Glutamatergic neuron (in vitro differentiated cells): ENCODE results near the gene CDK5RAP1. TPM values are rescaled to one million over a fixed set of nuclear protein-coding genes. Genes with fewer than 3 reads are reported as not detected.

Source experiments
- DNase-seq: peaks from one replicate; pipeline ENCODE4 v3.0.0; 2022
- H3K27ac Mint-ChIP-seq: one replicate; pipeline ENCODE4 v1.8.0; 2020; ENCODE audit warnings: mild to moderate bottlenecking, mixed read lengths, inconsistent platforms; ENCODE audit not compliant: unreplicated experiment
- H3K27me3 Mint-ChIP-seq: one replicate; pipeline ENCODE4 v1.8.0; 2020; ENCODE audit warnings: mild to moderate bottlenecking, moderate library complexity, mixed read lengths, inconsistent platforms; ENCODE audit not compliant: unreplicated experiment
- H3K36me3 Mint-ChIP-seq: one replicate; pipeline ENCODE4 v1.8.0; 2020; ENCODE audit warnings: mild to moderate bottlenecking, mixed read lengths, inconsistent platforms; ENCODE audit not compliant: unreplicated experiment
- H3K4me1 Mint-ChIP-seq: one replicate; pipeline ENCODE4 v1.8.0; 2020; ENCODE audit warnings: mild to moderate bottlenecking, low read depth, mixed read lengths, inconsistent platforms; ENCODE audit not compliant: unreplicated experiment
- H3K4me3 Mint-ChIP-seq: one replicate; pipeline ENCODE4 v1.8.0; 2020; ENCODE audit warnings: mild to moderate bottlenecking, mixed read lengths, inconsistent platforms; ENCODE audit not compliant: unreplicated experiment
- H3K9me3 Mint-ChIP-seq: one replicate; pipeline ENCODE4 v1.8.0; 2020; ENCODE audit warnings: mild to moderate bottlenecking, moderate library complexity, mixed read lengths, inconsistent platforms; ENCODE audit not compliant: unreplicated experiment
- CTCF ChIP-seq: fragments of 200-600 bp; sonication (generic); IDR thresholded peaks from one replicate; pipeline ENCODE4 v1.5.0; 2021; ENCODE audit not compliant: partially characterized antibody, unreplicated experiment
- long read RNA-seq: library from polyadenylated mRNA; unstranded; transcript quantifications from one replicate; pipeline ENCODE4 v2.0.0, GENCODE V29; 2020; ENCODE audit not compliant: unreplicated experiment
- total RNA-seq: library from RNA; stranded (reverse); fragmentation: NEBNext Ultra II Directional; extraction: Animal tissue kit (Norgen Biotek cat#: 25700); gene quantifications from one replicate; pipeline ENCODE4 v1.2.1, GENCODE V29; 2021; ENCODE audit not compliant: unreplicated experiment

CDK5RAP1 gene
- 30.9 TPM for total RNA-seq
- long read RNA-seq, transcript CDK5RAP1-202 (14 exons, 2,122 nt) = major isoform, 19 of 31 reads
- long read RNA-seq, partial matches to known transcripts = 1 of 31 reads
- long read RNA-seq, other reads (novel, unspliced or antisense) = 10 of 31 reads

GRCh38 chr20:33401184-33401920 lies at the start of gene CDK5RAP1:
CDK5RAP1 (minus strand) TSS chr20:33401519; CDS start chr20:33397064, 4,455 bp downstream.
- peaks cover 4% of the 10 kb centered on the region for H3K27me3 Mint-ChIP-seq
- H3K27ac Mint-ChIP-seq = peak within 1 kb of the TSS; percentile 60
- no peaks in the 10 kb centered on the region for H3K36me3 Mint-ChIP-seq
- DNase-seq = peak; percentile 85
- no peaks in the 10 kb centered on the region for H3K9me3 Mint-ChIP-seq
- H3K4me1 Mint-ChIP-seq = peaks cover 6% of the 10 kb centered on the region
- TF ChIP-seq CTCF = no peak
- peak within 1 kb of the TSS; percentile 96 for H3K4me3 Mint-ChIP-seq

- peaks cover 1% of the 10 kb centered on the region for H3K4me1 Mint-ChIP-seq
- H3K27ac Mint-ChIP-seq = no peak overlapping the region
- TF ChIP-seq CTCF = no peak
- no peaks in the 10 kb centered on the region for H3K27me3 Mint-ChIP-seq
- peaks cover 2% of the 10 kb centered on the region for H3K9me3 Mint-ChIP-seq
- DNase-seq = no peak
- peaks cover 5% of the 10 kb centered on the region for H3K36me3 Mint-ChIP-seq
- H3K4me3 Mint-ChIP-seq = no peak overlapping the region
Observed at GRCh38 chr20:33450867-33451266, 49.5 kb upstream of the CDK5RAP1 start.

GRCh38 chr20:33445881-33446625 lies 44.7 kb upstream of the CDK5RAP1 start:
- peaks cover 4% of the 10 kb centered on the region for H3K4me1 Mint-ChIP-seq
- peaks cover 3% of the 10 kb centered on the region for H3K27me3 Mint-ChIP-seq
- no peak overlapping the region for H3K27ac Mint-ChIP-seq

GRCh38 chr20:33444797-33445560 lies 43.7 kb upstream of the CDK5RAP1 start:
- peak overlapping the region; percentile 85 for H3K4me3 Mint-ChIP-seq
- peaks cover 4% of the 10 kb centered on the region for H3K4me1 Mint-ChIP-seq
- H3K36me3 Mint-ChIP-seq = peaks cover 5% of the 10 kb centered on the region
- H3K27me3 Mint-ChIP-seq = peaks cover 3% of the 10 kb centered on the region
- peaks cover 2% of the 10 kb centered on the region for H3K9me3 Mint-ChIP-seq
- TF ChIP-seq CTCF = no peak
- H3K27ac Mint-ChIP-seq = no peak overlapping the region
- no peak for DNase-seq

More at GRCh38 chr20:33445881-33446625, 44.7 kb upstream of the CDK5RAP1 start:
- Mint-ChIP-seq H3K36me3 (peaks cover 5% of the 10 kb centered on the region), H3K9me3 (peaks cover 2% of the 10 kb centered on the region), H3K4me3 (no peak overlapping the region)
- TF ChIP-seq CTCF = no peak
- no peak for DNase-seq
